ENCODE data around the gene NTM. TPM values are rescaled to one million over a fixed set of nuclear protein-coding genes. Genes with fewer than 3 reads are reported as not detected.

The NTM gene
- total RNA-seq (2.2 and 4.9 TPM in 2 replicates), polyA plus RNA-seq (2.2 and 3.7 TPM in 2 replicates)

- DNase-seq (ENCODE audit: low spot score), result peak; percentile 44
- no peaks in the 10 kb centered on the region for H3K79me2 ChIP-seq
- H2AFZ ChIP-seq, result no peak within 1 kb of the TSS
- H3K36me3 ChIP-seq (replicated peaks; ENCODE audit: insufficient read depth, low read depth), result no peaks in the 10 kb centered on the region
- no peaks in the 10 kb centered on the region for H3K9me3 ChIP-seq (ENCODE audit: low read depth)
- WGBS (ENCODE audit: low lambda C conversion rate, missing lambda C conversion rate), result 36% methylated on average over 7 of the region's 7 CpGs
- no peak within 1 kb of the TSS for H3K4me3 ChIP-seq
- peak within 1 kb of the TSS; percentile 63 for H3K4me2 ChIP-seq
- TF ChIP-seq EZH2 (IDR thresholded peaks at IDR 0.05; ENCODE audit: borderline replicate concordance) (peak; percentile 14), CTCF (IDR thresholded peaks at IDR 0.05; ENCODE audit: poor library complexity) (no peak), EZH2phosphoT487 (IDR thresholded peaks at IDR 0.05; ENCODE audit: low read depth, severe bottlenecking, unreplicated experiment) (no peak)
- no peaks in the 10 kb centered on the region for H4K20me1 ChIP-seq (ENCODE audit: insufficient read depth, poor library complexity, severe bottlenecking)
- H3K4me1 ChIP-seq (ENCODE audit: insufficient read depth), result peaks cover 5% of the 10 kb centered on the region
- no peak within 1 kb of the TSS for H3K27ac ChIP-seq
- H3K9me2 ChIP-seq (replicated peaks; ENCODE audit: insufficient read depth), result no peaks in the 10 kb centered on the region
- H3K27me3 ChIP-seq, result peaks cover 53% of the 10 kb centered on the region
Measured at GRCh38 chr11:131370090-131370751, at the start of gene NTM. TSS of gene NTM (plus strand) at chr11:131370615.

- DNase-seq (ENCODE audit: low spot score), result no peak
- no peaks in the 10 kb centered on the region for H3K36me3 ChIP-seq (replicated peaks; ENCODE audit: insufficient read depth, low read depth)
Measured at GRCh38 chr11:131324921-131325570, 45.4 kb upstream of the NTM start.

GRCh38 chr11:131326829-131327228 lies 43.6 kb upstream of the NTM start:
- no peak overlapping the region for H3K27ac ChIP-seq
- no peak for DNase-seq (ENCODE audit: low spot score)
- H3K9me3 ChIP-seq (ENCODE audit: low read depth), result no peaks in the 10 kb centered on the region
- no peak overlapping the region for H3K4me2 ChIP-seq
- H3K9me2 ChIP-seq (replicated peaks; ENCODE audit: insufficient read depth), result no peaks in the 10 kb centered on the region
- H3K4me1 ChIP-seq (ENCODE audit: insufficient read depth), result no peaks in the 10 kb centered on the region
- H3K4me3 ChIP-seq, result no peak overlapping the region
- 43% methylated on average over 4 of the region's 4 CpGs for WGBS (ENCODE audit: low lambda C conversion rate, missing lambda C conversion rate)
- H3K79me2 ChIP-seq, result no peaks in the 10 kb centered on the region
- H3K27me3 ChIP-seq, result peaks cover 8% of the 10 kb centered on the region
- no peak overlapping the region for H2AFZ ChIP-seq
- H4K20me1 ChIP-seq (ENCODE audit: insufficient read depth, poor library complexity, severe bottlenecking), result no peaks in the 10 kb centered on the region
- H3K36me3 ChIP-seq (replicated peaks; ENCODE audit: insufficient read depth, low read depth), result no peaks in the 10 kb centered on the region
- TF ChIP-seq CTCF (IDR thresholded peaks at IDR 0.05; ENCODE audit: poor library complexity), result no peak
- TF ChIP-seq EZH2 (IDR thresholded peaks at IDR 0.05; ENCODE audit: borderline replicate concordance), result no peak
- no peak for TF ChIP-seq EZH2phosphoT487 (IDR thresholded peaks at IDR 0.05; ENCODE audit: low read depth, severe bottlenecking, unreplicated experiment)

More at GRCh38 chr11:131324921-131325570, 45.4 kb upstream of the NTM start:
- Histone ChIP-seq H3K79me2 (no peaks in the 10 kb centered on the region), H3K4me1 (ENCODE audit: insufficient read depth) (no peaks in the 10 kb centered on the region), H3K4me3 (no peak overlapping the region), H3K9me2 (replicated peaks; ENCODE audit: insufficient read depth) (no peaks in the 10 kb centered on the region), H3K4me2 (no peak overlapping the region), H2AFZ (no peak overlapping the region), H3K9me3 (ENCODE audit: low read depth) (no peaks in the 10 kb centered on the region), H4K20me1 (ENCODE audit: insufficient read depth, poor library complexity, severe bottlenecking) (no peaks in the 10 kb centered on the region), H3K27me3 (peaks cover 8% of the 10 kb centered on the region), H3K27ac (no peak overlapping the region)
- no peak for TF ChIP-seq EZH2 (IDR thresholded peaks at IDR 0.05; ENCODE audit: borderline replicate concordance)
- no peak for TF ChIP-seq CTCF (IDR thresholded peaks at IDR 0.05; ENCODE audit: poor library complexity)
- no peak for TF ChIP-seq EZH2phosphoT487 (IDR thresholded peaks at IDR 0.05; ENCODE audit: low read depth, severe bottlenecking, unreplicated experiment)
- 43% methylated on average over 11 of the region's 11 CpGs for WGBS (ENCODE audit: low lambda C conversion rate, missing lambda C conversion rate)

Measured in hepatocyte (in vitro differentiated cells).